ENCODE results near the gene SPARCL1.

DNA sequence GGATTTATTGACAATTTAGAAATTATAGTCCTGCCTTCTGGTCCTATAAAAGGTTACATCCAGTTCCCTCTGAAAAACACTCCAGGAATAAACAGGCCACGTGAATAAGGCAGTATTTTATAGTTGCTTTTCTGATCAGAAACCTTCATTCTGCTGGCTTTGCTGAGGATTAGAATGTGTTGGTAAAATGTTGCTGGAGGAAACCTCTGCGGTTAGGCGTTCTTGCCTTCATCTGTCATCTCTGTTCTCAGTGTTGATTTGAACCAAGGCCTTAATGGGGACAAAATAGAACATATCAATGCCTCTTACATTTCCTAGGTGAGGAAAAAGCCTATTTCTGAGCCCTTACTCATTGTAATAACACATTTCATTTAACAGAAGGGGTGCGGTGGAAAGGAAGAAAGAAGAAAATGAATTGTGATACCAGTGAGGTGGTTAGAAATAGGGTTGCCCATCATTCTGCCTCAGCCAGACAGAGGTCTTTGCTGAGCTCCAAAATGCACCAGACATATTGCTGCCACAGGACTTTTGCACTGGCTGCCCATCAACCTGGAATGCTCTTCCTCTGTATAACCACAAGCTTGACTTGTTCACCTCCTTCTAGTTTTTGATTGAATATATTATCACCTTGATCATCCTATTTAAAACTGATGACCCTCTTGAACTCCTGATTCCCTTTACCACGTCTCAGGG, 18.0 kb upstream of the SPARCL1 start:
- no peak for TF ChIP-seq REST (IDR thresholded peaks at IDR 0.05; ENCODE audit: insufficient read depth in 1 of 2, low read depth in 2 of 2, low read length in 2 of 2)
- TF ChIP-seq TAF1 (IDR thresholded peaks at IDR 0.05; ENCODE audit: borderline replicate concordance, insufficient read depth, low read length), result no peak
- TF ChIP-seq POLR2AphosphoS5 (IDR thresholded peaks at IDR 0.05; ENCODE audit: low read depth, low read length), result no peak

All from PFSK-1 (cell line).